ENCODE results near the gene EPHB1.

Gene EPHB1

GRCh38 chr3:135007607-135008006 lies 212.5 kb downstream of the EPHB1 start:
- no peak for DNase-seq (ENCODE audit: low spot score)
- no peaks in the 10 kb centered on the region for H3K27me3 ChIP-seq (ENCODE audit: insufficient read depth, poor library complexity, severe bottlenecking)
- H3K4me1 ChIP-seq (ENCODE audit: insufficient read depth, poor library complexity, severe bottlenecking) = no peaks in the 10 kb centered on the region
- TF ChIP-seq CTCF (IDR thresholded peaks at IDR 0.05; ENCODE audit: poor library complexity, severe bottlenecking) = no peak
- H3K9me3 ChIP-seq (ENCODE audit: severe bottlenecking) = no peaks in the 10 kb centered on the region
- peak; percentile 46; the same call in 2 of the 3 replicates for ATAC-seq (ENCODE audit: low read depth)
- H3K4me3 ChIP-seq (ENCODE audit: severe bottlenecking) = no peak overlapping the region
- H3K27ac ChIP-seq (ENCODE audit: poor library complexity, severe bottlenecking) = no peak overlapping the region
- no peaks in the 10 kb centered on the region for H3K36me3 ChIP-seq (ENCODE audit: low read depth)

DNA sequence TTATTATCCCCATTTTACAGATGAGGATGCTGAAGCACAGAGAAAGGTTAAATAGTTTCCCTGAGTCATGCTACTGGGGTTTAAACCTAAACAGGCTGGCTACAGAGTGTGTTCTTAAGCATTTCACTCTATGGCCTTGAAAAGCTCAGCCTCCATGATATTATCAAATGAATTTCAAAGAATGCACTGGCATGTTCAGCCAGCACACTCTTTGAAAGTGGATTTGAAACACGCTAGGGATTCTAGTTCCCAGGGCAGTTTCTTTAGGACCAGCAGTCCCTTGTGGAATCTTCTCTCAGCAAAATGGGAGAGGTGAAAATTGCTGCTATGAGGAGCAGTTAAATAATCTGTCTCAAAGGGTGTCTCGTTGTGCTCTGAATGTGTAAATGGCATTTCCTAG lies 213.3 kb downstream of the EPHB1 start:
- no peak for ATAC-seq (ENCODE audit: low read depth)
- no peak for TF ChIP-seq CTCF (IDR thresholded peaks at IDR 0.05; ENCODE audit: poor library complexity, severe bottlenecking)

DNA sequence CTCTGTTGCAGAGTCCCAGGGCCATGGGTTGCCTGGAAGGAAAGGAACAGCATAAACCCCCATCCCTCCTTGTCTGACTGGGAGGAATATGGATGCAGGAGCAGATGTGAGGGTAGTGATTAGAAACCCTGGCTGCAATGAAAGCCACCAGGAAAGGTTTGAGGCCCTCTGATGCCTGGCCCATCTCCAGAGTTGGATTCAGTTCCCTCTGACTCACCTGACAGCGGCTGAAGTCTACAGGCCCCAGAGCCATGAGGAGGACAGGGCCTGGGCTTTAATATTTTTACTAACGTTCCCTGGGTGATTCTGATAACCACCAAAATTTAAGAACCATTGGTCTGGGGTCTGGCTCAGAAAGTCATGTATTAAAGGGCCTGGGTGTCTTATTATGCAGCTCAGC lies 214.0 kb downstream of the EPHB1 start:
- Histone ChIP-seq H3K27me3 (ENCODE audit: insufficient read depth, poor library complexity, severe bottlenecking) (no peaks in the 10 kb centered on the region), H3K9me3 (ENCODE audit: severe bottlenecking) (no peaks in the 10 kb centered on the region), H3K4me3 (ENCODE audit: severe bottlenecking) (no peak overlapping the region), H3K27ac (ENCODE audit: poor library complexity, severe bottlenecking) (no peak overlapping the region), H3K4me1 (ENCODE audit: insufficient read depth, poor library complexity, severe bottlenecking) (no peaks in the 10 kb centered on the region), H3K36me3 (ENCODE audit: low read depth) (no peaks in the 10 kb centered on the region)
- no peak for DNase-seq (ENCODE audit: low spot score)
- TF ChIP-seq CTCF (IDR thresholded peaks at IDR 0.05; ENCODE audit: poor library complexity, severe bottlenecking) = no peak
- ATAC-seq (ENCODE audit: low read depth) = peak; percentile 33; the same call in 1 of the 3 replicates

More for the DNA sequence above, 213.3 kb downstream of the EPHB1 start:
- Histone ChIP-seq H3K9me3 (ENCODE audit: severe bottlenecking) (no peaks in the 10 kb centered on the region), H3K4me1 (ENCODE audit: insufficient read depth, poor library complexity, severe bottlenecking) (no peaks in the 10 kb centered on the region), H3K27ac (ENCODE audit: poor library complexity, severe bottlenecking) (no peak overlapping the region), H3K27me3 (ENCODE audit: insufficient read depth, poor library complexity, severe bottlenecking) (no peaks in the 10 kb centered on the region), H3K4me3 (ENCODE audit: severe bottlenecking) (no peak overlapping the region), H3K36me3 (ENCODE audit: low read depth) (no peaks in the 10 kb centered on the region)
- DNase-seq (ENCODE audit: low spot score) = no peak

DNA sequence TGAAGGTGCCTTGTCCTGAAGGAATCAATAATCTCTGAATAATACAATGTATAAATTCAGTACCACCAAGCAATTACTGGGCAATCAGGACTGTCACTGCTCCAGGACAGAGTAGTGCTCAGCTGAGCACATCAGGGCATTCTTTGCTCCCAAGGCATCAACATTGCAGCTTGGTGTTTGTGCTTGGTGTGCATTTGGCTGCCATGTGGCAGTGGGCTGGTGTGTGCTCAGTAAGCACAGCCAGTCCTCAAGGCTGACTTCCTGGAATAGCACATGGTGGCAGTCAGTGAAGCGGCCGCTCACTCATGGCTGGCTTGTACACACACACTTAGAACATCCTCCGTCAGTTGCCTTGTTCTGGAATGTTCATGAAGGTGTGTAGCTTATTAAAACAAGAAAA lies 217.0 kb downstream of the EPHB1 start:
- Histone ChIP-seq H3K4me3 (ENCODE audit: severe bottlenecking) (no peak overlapping the region), H3K9me3 (ENCODE audit: severe bottlenecking) (no peaks in the 10 kb centered on the region), H3K27ac (ENCODE audit: poor library complexity, severe bottlenecking) (no peak overlapping the region), H3K36me3 (ENCODE audit: low read depth) (no peaks in the 10 kb centered on the region), H3K27me3 (ENCODE audit: insufficient read depth, poor library complexity, severe bottlenecking) (no peaks in the 10 kb centered on the region), H3K4me1 (ENCODE audit: insufficient read depth, poor library complexity, severe bottlenecking) (no peaks in the 10 kb centered on the region)
- no peak for TF ChIP-seq CTCF (IDR thresholded peaks at IDR 0.05; ENCODE audit: poor library complexity, severe bottlenecking)
- ATAC-seq (ENCODE audit: low read depth) (no peak), DNase-seq (ENCODE audit: low spot score) (no peak)

- no peak for DNase-seq (ENCODE audit: low spot score)
- H3K4me3 ChIP-seq (ENCODE audit: severe bottlenecking) = no peak overlapping the region
- H3K27ac ChIP-seq (ENCODE audit: poor library complexity, severe bottlenecking) = no peak overlapping the region
- no peaks in the 10 kb centered on the region for H3K36me3 ChIP-seq (ENCODE audit: low read depth)
- TF ChIP-seq CTCF (IDR thresholded peaks at IDR 0.05; ENCODE audit: poor library complexity, severe bottlenecking) = no peak
- ATAC-seq (ENCODE audit: low read depth) = no peak
- H3K9me3 ChIP-seq (ENCODE audit: severe bottlenecking) = no peaks in the 10 kb centered on the region
- H3K27me3 ChIP-seq (ENCODE audit: insufficient read depth, poor library complexity, severe bottlenecking) = no peaks in the 10 kb centered on the region
- H3K4me1 ChIP-seq (ENCODE audit: insufficient read depth, poor library complexity, severe bottlenecking) = no peaks in the 10 kb centered on the region
These were observed 218.1 kb downstream of the EPHB1 start for GRCh38 chr3:135013206-135013605.
